Measurements from ENCODE around the gene ABCA12.

The ABCA12 gene

GRCh38 chr2:215098875-215099274 is 39.6 kb downstream of the ABCA12 start:
- no peak overlapping the region for H3K9ac ChIP-seq
- H3K4me3 ChIP-seq = no peak overlapping the region
- no peaks in the 10 kb centered on the region for H4K20me1 ChIP-seq
- no peaks in the 10 kb centered on the region for H3K9me3 ChIP-seq
- H3K36me3 ChIP-seq = no peaks in the 10 kb centered on the region
- H3K27me3 ChIP-seq = no peaks in the 10 kb centered on the region
- H3K4me2 ChIP-seq = no peak overlapping the region
- no peak for TF ChIP-seq Cebpa-rat (IDR thresholded peaks at IDR 0.05)
- H3K4me1 ChIP-seq = no peaks in the 10 kb centered on the region
- no peak overlapping the region for H3K27ac ChIP-seq

DNA sequence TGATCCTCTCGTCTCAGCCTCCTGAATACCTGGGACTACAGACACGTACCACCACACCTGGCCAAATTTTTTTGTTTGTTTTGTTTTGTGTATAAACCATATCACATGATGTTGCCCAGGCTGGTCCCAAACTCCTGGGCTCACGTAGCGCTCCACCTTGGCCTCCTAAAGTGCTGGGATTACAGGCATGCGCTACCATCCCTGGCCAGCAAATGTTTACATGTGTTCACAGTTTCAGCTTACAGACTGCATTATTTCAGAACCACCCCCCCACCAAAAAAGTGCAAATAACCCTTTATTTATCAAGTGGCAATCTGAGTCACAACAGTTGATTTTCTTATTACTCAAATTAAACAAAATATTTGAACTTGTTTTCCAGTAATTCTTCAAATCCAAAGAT is 54.3 kb downstream of the ABCA12 start:
- no peaks in the 10 kb centered on the region for H3K9me3 ChIP-seq
- no peak for TF ChIP-seq Cebpa-rat (IDR thresholded peaks at IDR 0.05)

DNA sequence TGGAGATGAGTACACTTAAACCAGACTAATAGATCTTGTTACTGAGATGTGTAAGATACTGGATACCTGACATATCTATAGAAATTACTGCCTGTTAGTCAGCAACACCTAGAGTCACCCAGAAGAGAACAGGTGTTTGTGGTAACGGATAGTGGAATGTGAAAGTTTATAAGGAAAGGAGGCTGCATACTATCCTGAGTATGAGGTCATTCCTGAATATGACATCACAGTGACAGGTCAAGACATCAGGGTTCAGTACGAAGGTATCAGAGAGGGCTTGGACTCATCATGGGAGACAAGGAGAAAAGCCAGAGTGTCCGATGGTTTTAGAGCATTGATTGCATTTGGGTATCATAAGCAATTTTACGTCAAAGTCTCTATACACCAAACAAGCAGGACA is 55.3 kb downstream of the ABCA12 start:
- TF ChIP-seq Cebpa-rat (IDR thresholded peaks at IDR 0.05) = no peak
- Histone ChIP-seq H3K27ac (no peak overlapping the region), H4K20me1 (no peaks in the 10 kb centered on the region), H3K27me3 (no peaks in the 10 kb centered on the region), H3K4me3 (no peak overlapping the region), H3K36me3 (no peaks in the 10 kb centered on the region), H3K4me2 (no peak overlapping the region), H3K9me3 (no peaks in the 10 kb centered on the region), H3K9ac (no peak overlapping the region), H3K4me1 (no peaks in the 10 kb centered on the region)

More for the DNA sequence above, 54.3 kb downstream of the ABCA12 start:
- Histone ChIP-seq H3K4me3 (no peak overlapping the region), H4K20me1 (no peaks in the 10 kb centered on the region), H3K9ac (no peak overlapping the region), H3K4me2 (no peak overlapping the region), H3K27me3 (no peaks in the 10 kb centered on the region), H3K36me3 (no peaks in the 10 kb centered on the region), H3K4me1 (no peaks in the 10 kb centered on the region), H3K27ac (no peak overlapping the region)

DNA sequence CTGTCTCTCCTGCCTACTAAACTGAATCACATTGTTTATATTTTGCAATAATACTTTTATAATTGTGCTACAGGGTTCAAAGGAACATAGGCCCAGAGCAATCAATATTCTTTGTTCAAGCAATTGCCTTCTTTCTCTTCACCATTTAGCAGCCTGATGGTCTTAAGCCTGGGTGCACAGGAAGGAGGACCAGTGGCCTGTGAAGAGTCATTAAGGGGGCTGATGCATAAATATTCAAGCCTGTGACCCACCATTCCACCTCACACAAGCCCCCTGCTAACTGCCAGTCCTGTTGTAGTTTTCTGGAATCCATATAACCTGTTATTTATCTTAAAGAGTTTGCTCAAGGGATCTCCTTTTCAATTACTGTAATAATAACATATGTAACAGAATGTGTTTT is 56.0 kb downstream of the ABCA12 start:
- H3K27ac ChIP-seq = no peak overlapping the region
- no peaks in the 10 kb centered on the region for H3K27me3 ChIP-seq
- no peaks in the 10 kb centered on the region for H3K9me3 ChIP-seq

GRCh38 chr2:215080545-215080944 is 57.9 kb downstream of the ABCA12 start:
- Histone ChIP-seq H3K4me3 (no peak overlapping the region), H3K4me1 (no peaks in the 10 kb centered on the region), H3K4me2 (no peak overlapping the region), H3K9me3 (no peaks in the 10 kb centered on the region), H3K27ac (no peak overlapping the region), H3K9ac (no peak overlapping the region), H4K20me1 (no peaks in the 10 kb centered on the region), H3K36me3 (no peaks in the 10 kb centered on the region), H3K27me3 (no peaks in the 10 kb centered on the region)
- TF ChIP-seq Cebpa-rat (IDR thresholded peaks at IDR 0.05) = no peak

More for the DNA sequence above, 56.0 kb downstream of the ABCA12 start:
- no peak for TF ChIP-seq Cebpa-rat (IDR thresholded peaks at IDR 0.05)
- H3K9ac ChIP-seq = no peak overlapping the region
- no peak overlapping the region for H3K4me2 ChIP-seq
- no peaks in the 10 kb centered on the region for H4K20me1 ChIP-seq
- no peaks in the 10 kb centered on the region for H3K36me3 ChIP-seq
- no peaks in the 10 kb centered on the region for H3K4me1 ChIP-seq
- H3K4me3 ChIP-seq = no peak overlapping the region

GRCh38 chr2:215071676-215072075 is 66.8 kb downstream of the ABCA12 start:
- no peaks in the 10 kb centered on the region for H3K4me1 ChIP-seq
- H3K4me3 ChIP-seq = no peak overlapping the region
- H3K9me3 ChIP-seq = no peaks in the 10 kb centered on the region
- no peaks in the 10 kb centered on the region for H4K20me1 ChIP-seq
- no peak for TF ChIP-seq Cebpa-rat (IDR thresholded peaks at IDR 0.05)
- no peaks in the 10 kb centered on the region for H3K36me3 ChIP-seq
- H3K9ac ChIP-seq = no peak overlapping the region
- H3K27me3 ChIP-seq = no peaks in the 10 kb centered on the region
- no peak overlapping the region for H3K27ac ChIP-seq
- H3K4me2 ChIP-seq = no peak overlapping the region

DNA sequence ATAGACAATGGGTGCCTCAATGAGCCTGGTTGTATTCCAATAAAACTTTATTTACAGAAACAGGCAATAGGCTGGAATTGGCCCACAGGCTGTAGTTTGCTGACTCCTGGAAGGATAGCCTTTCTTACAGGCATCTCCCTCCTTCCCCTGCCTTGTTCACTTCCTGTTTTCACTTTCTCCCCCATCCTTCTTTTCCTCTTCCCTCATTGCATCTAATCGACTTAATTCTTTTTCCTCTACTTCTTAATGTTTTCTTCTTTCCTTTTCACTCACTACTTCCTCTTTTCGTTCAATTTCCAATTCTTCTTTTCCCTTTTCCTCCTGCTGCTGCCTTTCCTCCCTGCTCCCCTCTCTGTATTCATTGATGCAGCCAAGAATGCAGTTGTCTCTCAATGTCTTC is 70.0 kb downstream of the ABCA12 start:
- Histone ChIP-seq H3K9me3 (no peaks in the 10 kb centered on the region), H3K4me2 (no peak overlapping the region), H3K27me3 (no peaks in the 10 kb centered on the region), H4K20me1 (no peaks in the 10 kb centered on the region), H3K36me3 (no peaks in the 10 kb centered on the region), H3K9ac (no peak overlapping the region), H3K4me1 (no peaks in the 10 kb centered on the region), H3K27ac (no peak overlapping the region), H3K4me3 (no peak overlapping the region)
- TF ChIP-seq Cebpa-rat (IDR thresholded peaks at IDR 0.05) = no peak

DNA sequence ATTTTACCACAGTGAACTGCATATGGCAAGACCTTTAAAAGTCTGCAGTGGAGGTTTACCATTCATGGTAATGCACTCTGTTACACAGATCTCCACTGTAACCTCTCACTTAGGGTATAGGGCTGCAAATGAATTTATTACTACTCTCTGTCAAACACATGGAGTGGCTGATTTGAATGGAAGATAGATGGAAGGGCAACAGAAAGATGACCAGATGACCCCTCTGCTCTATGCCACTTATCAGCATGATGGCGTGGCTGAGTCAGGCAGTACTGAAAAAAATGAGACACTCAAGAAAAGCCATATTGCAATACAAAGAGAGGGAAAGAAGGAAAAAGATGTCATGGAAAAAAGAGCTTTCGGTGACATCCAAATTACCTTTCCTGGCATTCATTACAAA is 72.3 kb downstream of the ABCA12 start:
- Histone ChIP-seq H3K27ac (no peak overlapping the region), H3K4me3 (no peak overlapping the region), H3K36me3 (no peaks in the 10 kb centered on the region), H4K20me1 (no peaks in the 10 kb centered on the region), H3K27me3 (no peaks in the 10 kb centered on the region), H3K4me2 (no peak overlapping the region), H3K4me1 (no peaks in the 10 kb centered on the region), H3K9ac (no peak overlapping the region), H3K9me3 (no peaks in the 10 kb centered on the region)
- no peak for TF ChIP-seq Cebpa-rat (IDR thresholded peaks at IDR 0.05)

- no peak for TF ChIP-seq Cebpa-rat (IDR thresholded peaks at IDR 0.05)
- Histone ChIP-seq H3K4me1 (no peaks in the 10 kb centered on the region), H3K4me2 (no peak overlapping the region), H3K9ac (no peak overlapping the region), H4K20me1 (no peaks in the 10 kb centered on the region), H3K27ac (no peak overlapping the region), H3K36me3 (no peaks in the 10 kb centered on the region), H3K4me3 (no peak overlapping the region), H3K27me3 (no peaks in the 10 kb centered on the region), H3K9me3 (no peaks in the 10 kb centered on the region)
Observed at GRCh38 chr2:215063526-215063925, 74.9 kb downstream of the ABCA12 start.

DNA sequence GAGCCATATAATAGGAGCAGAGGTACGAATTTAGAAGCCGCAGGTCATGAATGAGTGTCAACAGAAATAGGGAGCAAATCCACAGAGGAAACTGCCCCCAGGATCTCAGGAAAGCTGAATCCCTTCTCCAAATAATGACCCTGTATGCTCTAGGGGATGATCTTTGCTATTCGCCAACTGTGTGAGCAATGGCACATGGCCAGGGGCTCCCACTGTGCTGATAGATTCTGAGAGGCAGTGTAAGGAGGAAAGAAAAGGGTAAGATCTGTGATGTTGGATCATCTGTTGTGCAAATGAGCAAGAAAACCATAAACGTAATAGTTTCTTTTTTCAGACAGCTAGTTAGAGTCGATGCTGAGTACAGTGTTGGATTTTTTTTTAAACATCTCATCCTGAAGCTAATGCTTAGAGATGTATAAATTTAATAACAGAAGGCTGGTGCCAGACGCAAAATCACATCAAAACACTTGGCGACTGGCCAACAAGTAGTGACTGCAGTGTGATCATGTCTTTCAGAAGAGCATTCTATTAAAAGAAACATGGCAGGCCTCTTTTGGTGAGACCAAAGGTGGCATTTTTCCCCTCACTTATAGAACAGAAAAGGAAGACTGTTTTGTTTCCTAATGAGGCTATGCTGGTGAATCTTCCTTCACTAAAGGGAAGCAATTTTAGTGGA is 77.4 kb downstream of the ABCA12 start:
- TF ChIP-seq Cebpa-rat (IDR thresholded peaks at IDR 0.05) = no peak
- H3K27ac ChIP-seq = no peak overlapping the region
- no peak overlapping the region for H3K4me3 ChIP-seq
- H3K4me1 ChIP-seq = no peaks in the 10 kb centered on the region
- H3K36me3 ChIP-seq = no peaks in the 10 kb centered on the region
- H3K4me2 ChIP-seq = no peak overlapping the region
- H3K9me3 ChIP-seq = no peaks in the 10 kb centered on the region
- H3K27me3 ChIP-seq = no peaks in the 10 kb centered on the region
- H4K20me1 ChIP-seq = no peaks in the 10 kb centered on the region
- H3K9ac ChIP-seq = no peak overlapping the region

- H3K27ac ChIP-seq = no peak overlapping the region
- no peak overlapping the region for H3K9ac ChIP-seq
- H3K36me3 ChIP-seq = no peaks in the 10 kb centered on the region
- H3K4me2 ChIP-seq = no peak overlapping the region
- H3K9me3 ChIP-seq = no peaks in the 10 kb centered on the region
- no peaks in the 10 kb centered on the region for H3K4me1 ChIP-seq
- H4K20me1 ChIP-seq = no peaks in the 10 kb centered on the region
- no peak for TF ChIP-seq Cebpa-rat (IDR thresholded peaks at IDR 0.05)
- no peaks in the 10 kb centered on the region for H3K27me3 ChIP-seq
- H3K4me3 ChIP-seq = no peak overlapping the region
Observed at GRCh38 chr2:215059724-215060123, 78.7 kb downstream of the ABCA12 start.

All from BLaER1 (cell line).